Measurements from ENCODE around the gene SCD5.
"Not testable (repeated sequence)": the region's sequence is repeated elsewhere in the genome, so short reads cannot be mapped to it uniquely, and the experiment has no call there.

DNA sequence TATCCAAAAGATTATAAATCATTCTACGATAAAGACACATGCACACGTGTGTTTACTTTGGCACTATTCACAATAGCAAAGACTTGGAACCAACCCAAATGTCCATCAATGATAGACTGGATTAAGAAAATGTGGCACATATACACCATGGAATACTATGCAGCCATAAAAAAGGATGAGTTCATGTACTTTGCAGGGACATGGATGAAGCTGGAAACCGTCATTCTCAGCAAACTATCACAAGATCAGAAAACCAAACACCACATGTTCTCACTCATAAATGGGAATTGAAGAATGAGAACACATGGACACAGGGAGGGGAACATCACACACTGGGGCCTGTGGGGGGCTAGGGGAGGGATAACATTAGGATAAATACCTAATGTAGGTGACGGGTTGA lies 34.5 kb upstream of the SCD5 start:
- TF ChIP-seq, protein P1, sequence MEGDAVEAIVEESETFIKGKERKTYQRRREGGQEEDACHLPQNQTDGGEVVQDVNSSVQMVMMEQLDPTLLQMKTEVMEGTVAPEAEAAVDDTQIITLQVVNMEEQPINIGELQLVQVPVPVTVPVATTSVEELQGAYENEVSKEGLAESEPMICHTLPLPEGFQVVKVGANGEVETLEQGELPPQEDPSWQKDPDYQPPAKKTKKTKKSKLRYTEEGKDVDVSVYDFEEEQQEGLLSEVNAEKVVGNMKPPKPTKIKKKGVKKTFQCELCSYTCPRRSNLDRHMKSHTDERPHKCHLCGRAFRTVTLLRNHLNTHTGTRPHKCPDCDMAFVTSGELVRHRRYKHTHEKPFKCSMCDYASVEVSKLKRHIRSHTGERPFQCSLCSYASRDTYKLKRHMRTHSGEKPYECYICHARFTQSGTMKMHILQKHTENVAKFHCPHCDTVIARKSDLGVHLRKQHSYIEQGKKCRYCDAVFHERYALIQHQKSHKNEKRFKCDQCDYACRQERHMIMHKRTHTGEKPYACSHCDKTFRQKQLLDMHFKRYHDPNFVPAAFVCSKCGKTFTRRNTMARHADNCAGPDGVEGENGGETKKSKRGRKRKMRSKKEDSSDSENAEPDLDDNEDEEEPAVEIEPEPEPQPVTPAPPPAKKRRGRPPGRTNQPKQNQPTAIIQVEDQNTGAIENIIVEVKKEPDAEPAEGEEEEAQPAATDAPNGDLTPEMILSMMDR (CRISPR knock-in tag; IDR thresholded peaks at IDR 0.05), result not testable (repeated sequence)
- TF ChIP-seq, protein P2, sequence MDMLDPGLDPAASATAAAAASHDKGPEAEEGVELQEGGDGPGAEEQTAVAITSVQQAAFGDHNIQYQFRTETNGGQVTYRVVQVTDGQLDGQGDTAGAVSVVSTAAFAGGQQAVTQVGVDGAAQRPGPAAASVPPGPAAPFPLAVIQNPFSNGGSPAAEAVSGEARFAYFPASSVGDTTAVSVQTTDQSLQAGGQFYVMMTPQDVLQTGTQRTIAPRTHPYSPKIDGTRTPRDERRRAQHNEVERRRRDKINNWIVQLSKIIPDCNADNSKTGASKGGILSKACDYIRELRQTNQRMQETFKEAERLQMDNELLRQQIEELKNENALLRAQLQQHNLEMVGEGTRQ (IDR thresholded peaks at IDR 0.05; ENCODE audit: low read depth, low read length), result not testable (repeated sequence)
- TF ChIP-seq, protein P2 (CRISPR knock-in tag; IDR thresholded peaks at IDR 0.05; ENCODE audit: borderline replicate concordance), result not testable (repeated sequence)
- TF ChIP-seq FOXJ3 (CRISPR knock-in tag; IDR thresholded peaks at IDR 0.05; ENCODE audit: borderline replicate concordance); NFIC (IDR thresholded peaks at IDR 0.05; ENCODE audit: low read length): not testable (repeated sequence)
- TF ChIP-seq, protein P3, sequence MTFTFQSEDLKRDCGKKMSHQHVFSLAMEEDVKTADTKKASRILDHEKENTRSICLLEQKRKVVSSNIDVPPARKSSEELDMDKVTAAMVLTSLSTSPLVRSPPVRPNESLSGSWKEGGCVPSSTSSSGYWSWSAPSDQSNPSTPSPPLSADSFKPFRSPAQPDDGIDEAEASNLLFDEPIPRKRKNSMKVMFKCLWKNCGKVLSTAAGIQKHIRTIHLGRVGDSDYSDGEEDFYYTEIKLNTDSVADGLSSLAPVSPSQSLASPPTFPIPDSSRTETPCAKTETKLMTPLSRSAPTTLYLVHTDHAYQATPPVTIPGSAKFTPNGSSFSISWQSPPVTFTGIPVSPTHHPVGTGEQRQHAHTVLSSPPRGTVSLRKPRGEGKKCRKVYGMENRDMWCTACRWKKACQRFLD (CRISPR knock-in tag; IDR thresholded peaks at IDR 0.05; ENCODE audit: borderline replicate concordance), result not testable (repeated sequence)
